HG02884 (cell line): ENCODE data around the gene PRMT2.

Source experiments
- ATAC-seq: cut with Tn5 transposase; IDR thresholded peaks from one replicate; pipeline ENCODE4 v1.9.1; 2021; ENCODE audit warnings: mild to moderate bottlenecking, moderate library complexity; ENCODE audit not compliant: unreplicated experiment

PRMT2 gene

DNA sequence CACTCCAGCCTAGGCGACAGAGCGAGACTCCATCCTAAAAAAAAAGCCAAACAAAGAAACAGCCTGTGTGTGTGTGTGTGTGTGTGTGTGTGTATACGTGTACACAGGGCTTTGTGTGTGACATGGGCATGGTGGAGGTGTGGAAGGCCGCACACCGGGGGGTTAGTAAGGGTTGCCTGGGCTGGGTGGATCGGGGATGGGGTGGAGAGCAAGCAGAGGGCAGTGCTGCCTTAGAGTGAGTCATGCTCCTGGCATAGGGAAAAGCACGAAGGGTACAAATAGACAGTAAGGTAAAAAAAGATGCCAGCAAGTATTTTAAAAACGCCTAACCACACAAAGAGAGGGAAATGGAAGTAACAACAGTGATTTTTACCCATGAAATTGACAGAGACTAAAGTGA lies 6.2 kb downstream of the PRMT2 start:
- ATAC-seq, result no peak

DNA sequence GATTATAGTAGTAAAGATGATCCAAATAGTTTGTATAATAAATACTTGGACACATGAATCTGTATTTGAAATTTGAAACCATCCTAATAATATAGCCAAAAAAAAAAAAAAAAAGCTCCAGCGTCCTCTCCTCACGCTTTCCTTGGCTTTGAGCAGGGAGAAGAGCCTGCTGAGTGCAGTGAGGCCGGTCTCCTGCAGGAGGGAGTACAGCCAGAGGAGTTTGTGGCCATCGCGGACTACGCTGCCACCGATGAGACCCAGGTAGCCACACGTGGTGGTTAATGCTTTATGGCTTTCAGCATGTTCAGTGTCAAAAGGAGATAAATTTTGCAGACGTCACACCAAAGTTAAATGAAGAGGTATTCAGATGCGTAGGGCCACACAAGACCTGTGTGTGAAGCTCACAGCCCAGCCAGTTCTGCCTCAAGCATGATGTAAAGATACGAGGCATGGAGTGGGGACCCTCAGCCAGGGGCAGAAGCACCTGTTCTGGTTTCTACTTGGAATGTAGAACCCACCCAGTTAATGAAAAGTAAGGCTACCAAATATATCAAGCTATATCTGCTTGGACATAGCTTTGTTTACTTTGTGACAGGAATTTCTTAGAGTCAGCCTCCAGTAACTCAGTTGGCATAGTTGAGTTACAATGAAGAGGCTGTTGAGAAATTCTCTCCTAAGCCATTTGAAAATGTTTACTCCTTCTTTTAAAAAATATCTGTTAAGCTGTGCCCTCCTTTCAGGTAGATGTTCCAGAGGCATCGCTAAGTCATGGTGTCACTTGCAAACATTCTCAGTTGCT lies 8.1 kb downstream of the PRMT2 start:
- ATAC-seq, result no peak

DNA sequence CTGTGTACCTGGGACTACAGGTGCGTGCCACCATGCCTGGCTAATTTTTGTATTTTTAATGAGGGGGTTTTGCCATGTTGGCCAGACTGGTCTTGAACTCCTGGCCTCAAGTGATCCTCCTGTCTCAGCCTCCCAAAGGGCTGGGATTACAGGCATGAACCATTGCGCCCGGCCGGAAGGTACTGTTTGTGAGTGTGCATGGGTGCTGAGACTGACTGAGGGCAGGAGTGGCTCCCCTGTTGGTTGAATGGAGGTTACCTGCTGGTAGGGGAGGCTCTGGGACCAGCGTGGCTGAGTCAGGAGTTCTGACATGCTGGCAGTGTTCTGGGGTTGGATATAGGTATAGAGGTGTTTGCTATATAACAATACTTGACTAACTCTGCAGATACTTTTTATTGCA lies 10.4 kb downstream of the PRMT2 start:
- ATAC-seq, result no peak

DNA sequence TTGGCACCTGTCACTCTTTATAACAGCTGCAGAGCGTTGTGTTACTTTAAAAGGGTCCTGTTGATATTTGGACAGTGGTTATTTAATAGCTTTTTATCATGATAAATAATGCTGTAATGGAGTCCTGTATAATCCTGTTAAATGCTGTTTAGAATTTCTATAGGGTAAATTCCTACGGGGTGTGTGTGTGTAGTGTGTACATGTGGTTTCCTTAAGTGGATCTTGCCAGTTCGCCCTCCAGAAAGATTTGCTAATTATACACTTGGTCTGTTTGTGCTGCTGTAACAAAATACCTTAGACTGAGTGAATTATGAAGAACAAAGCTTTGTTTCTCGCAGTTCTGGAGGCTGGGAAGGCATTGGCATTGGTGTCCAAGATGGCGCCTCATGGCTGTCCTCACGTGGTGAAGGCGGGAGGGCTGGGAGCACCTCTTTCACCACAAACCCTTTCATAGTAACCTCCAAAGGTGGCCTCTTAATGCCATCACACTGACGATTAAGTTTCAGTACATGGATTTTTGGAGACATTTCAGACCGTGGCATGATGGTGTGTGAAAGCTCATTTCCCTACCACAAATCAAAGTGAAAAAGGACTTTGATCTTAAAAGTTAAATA lies 11.2 kb downstream of the PRMT2 start:
- no peak for ATAC-seq

DNA sequence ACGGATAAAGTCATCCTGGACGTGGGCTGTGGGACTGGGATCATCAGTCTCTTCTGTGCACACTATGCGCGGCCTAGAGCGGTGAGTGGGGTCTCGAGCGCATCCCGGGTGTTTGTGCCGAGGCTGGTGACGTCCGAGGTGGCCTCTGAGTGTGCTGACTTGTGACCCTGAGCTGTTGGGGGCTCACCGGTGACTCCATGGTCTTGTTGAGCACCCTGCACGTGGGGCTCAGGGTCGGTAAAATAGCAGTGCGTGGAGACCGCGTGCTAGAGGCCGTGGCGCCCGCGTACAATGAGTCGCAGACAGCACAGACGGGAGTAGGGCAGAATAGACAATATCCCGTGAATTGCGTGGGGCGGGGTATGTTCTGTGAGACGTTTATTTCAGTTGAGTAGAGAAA lies 13.1 kb downstream of the PRMT2 start:
- no peak for ATAC-seq

DNA sequence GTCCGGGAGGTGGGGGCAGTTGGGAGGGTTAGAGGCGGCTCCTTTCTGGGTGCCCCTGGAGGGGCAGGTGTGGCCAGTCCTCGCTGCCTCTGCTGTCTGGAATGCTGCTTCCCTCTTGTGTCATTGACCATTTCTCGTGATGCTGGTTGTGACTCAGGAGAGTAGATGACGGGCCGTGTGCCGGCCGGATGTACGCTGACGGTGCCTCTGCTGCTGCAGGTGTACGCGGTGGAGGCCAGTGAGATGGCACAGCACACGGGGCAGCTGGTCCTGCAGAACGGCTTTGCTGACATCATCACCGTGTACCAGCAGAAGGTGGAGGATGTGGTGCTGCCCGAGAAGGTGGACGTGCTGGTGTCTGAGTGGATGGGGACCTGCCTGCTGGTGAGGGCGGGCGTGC lies 13.9 kb downstream of the PRMT2 start:
- ATAC-seq, result no peak

DNA sequence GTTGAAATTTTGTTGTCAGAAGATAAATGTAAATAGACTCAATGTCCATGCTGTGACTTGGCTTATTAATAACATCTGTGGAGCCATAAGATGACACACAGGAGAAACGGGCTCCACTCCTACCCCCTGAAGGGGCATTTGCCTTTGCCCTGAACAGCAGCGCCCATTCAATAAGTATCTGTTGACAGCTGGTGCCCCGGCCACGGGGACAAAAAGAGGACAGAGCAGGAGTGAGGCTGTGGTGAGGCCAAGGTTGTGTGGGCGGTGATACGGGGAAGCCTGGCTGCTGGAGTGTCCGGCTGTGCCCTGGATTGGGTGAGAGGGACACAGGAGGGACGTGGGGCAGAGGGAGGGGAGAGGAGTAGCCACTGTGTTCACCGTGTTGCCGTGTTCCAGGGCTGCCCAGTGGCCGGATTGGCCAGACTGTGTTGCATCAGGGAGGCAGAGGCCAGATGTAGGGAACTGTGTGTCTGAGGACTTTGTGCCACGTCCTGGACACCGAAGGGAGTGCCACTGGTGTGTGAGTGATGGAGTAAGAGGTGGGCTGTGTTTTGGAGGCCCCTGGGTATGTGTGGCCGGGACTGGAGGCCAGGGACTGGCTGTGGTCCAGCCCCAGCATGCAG lies 15.1 kb downstream of the PRMT2 start:
- no peak for ATAC-seq

DNA sequence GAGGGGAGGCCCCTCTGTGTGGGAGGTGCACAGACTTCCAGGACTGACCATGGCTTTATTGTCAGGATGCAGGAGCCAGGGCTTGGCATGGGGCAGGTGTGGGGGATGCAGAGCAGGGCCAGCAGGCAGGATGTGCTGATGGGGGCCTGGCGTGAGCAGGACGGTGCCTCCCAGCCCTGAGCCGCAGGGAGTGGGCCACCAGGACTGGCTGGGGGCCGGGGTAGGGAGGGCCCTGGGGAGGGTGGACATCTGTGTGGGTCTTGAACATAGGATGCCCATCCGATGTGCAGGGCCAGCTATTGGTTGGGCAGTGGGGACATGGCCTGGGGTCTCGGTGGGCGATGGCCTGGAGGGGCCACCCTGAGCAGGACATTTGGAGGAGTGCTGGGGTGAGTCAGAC lies 15.6 kb downstream of the PRMT2 start:
- no peak for ATAC-seq

DNA sequence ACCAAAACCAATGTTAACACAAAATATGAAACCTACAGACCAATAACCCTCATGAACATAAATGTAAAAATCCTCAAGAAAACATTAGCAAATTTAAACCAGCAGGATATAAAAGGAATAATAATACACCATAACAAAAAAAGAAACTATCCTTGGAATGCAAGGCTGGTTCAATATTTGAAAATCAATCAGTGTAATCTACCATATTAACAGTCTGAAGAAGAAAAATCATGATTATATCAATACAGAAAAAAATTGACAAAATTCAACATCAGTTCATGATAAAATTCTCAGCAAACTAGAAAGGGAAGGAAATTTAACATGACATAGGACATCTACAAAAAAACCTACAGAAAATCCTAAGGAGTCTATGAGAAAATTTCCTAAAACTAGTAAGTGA lies 19.8 kb downstream of the PRMT2 start:
- no peak for ATAC-seq

DNA sequence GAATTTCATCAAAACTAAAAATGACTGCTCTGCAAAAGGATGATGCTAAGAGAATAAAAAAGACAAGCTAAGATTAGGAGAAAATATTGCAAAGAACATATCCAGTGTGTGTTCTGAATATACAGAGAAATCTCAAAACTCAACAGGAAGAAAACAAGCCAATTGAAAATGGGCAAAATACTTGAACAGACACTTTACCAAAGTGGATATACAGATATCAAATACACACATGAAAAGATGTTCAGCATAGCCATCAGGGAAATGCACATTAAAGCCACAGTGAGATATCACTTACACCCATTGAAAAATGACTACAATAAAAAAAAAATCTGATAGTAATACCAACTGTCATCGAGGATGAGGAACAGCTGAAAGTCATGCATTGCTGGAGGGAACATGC lies 21.3 kb downstream of the PRMT2 start:
- no peak for ATAC-seq

DNA sequence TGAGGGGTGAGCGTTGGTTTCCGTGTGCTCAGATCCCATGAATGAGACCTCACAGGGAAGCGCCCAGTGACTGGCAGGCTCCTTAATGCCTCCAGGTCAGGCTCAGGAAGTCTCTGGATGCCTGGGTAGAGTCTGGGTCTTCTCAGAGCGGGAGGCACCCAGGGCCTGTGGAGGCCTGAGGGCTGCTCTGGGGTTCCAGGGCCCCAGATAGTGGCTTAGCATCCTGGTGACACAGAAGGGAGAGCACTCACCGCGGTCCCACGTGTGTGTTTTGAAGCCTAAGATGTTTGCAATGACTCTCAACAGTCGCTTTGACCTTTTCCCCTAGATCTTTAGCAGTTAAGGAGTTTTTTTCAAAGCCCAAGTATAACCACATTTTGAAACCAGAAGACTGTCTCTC lies 25.0 kb downstream of the PRMT2 start:
- no peak for ATAC-seq

DNA sequence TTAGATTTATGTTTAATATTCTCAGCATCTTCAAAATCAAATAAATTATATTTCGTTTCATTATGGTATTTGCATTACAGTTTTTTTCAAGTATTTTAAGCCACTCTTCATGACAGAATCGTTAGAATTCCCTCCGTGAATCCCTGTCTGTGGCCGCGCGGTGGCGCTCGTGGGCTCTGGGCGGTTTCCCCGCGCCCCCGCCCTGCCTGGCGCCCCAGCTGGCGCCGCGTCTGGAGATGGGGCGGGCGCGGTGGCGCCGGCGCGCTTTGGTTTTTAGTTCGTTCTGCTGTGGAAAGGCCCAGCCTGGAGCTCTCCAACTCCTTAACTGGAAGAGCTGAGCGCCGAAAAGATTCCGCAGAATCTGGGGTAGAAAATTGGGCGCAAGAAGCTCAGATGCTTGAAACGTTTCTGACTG lies 25.7 kb downstream of the PRMT2 start:
- ATAC-seq, result no peak

DNA sequence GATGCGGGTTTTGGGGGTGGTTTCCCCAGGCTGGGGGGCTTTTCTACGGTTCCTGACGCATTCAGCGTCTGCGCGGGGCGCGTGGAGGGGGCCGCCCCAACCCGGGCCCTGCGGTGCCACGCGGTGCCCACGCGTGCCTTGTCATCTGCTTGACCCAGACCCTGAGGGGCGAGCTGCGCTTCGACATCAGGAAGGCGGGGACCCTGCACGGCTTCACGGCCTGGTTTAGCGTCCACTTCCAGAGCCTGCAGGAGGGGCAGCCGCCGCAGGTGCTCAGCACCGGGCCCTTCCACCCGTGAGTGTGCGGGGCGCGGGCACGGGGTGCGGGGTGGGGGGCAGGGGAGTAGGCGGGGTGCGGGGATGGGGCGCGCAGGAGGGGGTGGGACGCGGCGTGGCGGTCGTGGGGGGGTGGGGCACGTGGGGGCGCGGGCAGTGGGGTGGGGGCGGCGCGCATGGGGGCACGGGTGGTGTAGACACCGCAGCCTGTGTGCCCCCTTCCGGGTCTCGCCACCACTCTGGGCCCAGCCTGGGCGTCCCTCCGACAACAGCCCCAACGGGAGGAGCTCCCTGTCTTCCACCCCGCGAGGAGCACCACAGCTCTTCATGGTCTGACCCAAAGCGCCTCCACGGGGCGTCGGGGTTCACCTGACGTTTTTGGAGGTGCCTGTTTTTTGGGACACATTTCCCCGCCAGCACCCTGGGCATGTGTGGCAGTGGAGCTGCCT lies 26.3 kb downstream of the PRMT2 start:
- ATAC-seq, result no peak

DNA sequence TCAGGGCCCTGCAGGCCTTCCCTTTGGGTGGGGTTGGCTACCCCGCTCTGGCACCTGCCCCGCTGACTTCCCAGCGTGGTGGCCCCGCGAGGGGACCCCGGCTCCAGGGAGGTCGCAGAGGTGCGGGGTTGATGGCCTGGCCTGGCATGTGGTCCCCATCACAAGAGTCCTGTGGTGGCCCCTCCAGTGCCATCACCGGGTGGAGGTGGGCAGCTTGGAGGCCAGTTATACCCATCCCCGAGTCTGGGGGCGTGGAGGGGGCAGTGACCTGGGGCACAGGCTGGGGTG lies 26.8 kb downstream of the PRMT2 start:
- no peak for ATAC-seq

DNA sequence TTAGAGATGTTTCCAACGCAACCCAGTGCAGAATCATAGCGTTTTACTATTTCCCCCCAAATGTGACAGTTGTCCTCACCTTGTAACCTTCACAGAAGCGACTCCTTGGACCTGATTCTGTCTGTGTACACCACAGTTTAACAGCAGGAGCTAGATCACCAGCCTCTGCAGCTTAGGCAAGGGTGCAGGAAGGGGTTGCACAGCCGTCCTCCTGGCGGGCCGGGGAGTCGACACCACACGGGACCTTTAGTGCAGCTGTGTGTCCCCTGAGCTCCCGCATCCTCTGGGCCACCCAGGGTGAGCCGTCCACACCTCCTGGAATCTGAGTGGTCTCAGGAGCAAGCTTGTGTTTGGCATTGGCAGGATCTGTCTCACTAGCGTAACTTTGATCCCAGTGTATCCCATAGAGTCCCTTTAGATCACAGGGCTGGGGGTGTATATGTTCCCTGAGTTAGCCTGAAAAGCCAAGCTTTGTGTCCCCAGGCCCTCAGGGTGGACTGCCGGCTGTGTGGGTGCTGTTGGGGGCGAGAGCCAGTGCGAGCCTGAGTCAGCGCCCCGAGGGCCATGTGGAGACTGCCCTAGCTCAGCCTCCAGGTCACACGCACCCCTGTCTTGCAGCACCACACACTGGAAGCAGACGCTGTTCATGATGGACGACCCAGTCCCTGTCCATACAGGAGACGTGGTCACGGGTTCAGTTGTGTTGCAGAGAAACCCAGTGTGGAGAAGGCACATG lies 27.5 kb downstream of the PRMT2 start:
- no peak for ATAC-seq

DNA sequence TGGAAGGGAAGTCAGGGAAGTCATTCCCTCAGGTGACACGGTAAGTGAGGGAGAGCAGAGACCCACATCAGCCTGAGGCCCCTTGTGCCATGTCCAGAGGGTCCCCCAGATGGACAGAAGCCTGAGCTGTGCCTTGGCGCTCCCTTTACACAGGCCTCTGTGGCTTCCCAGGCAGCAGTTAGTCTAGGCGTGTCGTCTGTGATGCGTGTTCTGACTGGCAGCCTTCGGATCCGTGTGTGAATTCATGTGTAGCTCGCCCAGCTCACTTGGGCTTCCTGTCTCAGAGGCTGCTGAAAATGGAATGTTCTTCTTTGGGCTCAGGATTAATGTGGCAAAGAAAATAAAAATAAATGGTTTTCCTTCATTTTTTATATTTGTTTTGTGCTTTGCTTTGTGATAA lies 28.3 kb downstream of the PRMT2 start:
- ATAC-seq, result no peak

DNA sequence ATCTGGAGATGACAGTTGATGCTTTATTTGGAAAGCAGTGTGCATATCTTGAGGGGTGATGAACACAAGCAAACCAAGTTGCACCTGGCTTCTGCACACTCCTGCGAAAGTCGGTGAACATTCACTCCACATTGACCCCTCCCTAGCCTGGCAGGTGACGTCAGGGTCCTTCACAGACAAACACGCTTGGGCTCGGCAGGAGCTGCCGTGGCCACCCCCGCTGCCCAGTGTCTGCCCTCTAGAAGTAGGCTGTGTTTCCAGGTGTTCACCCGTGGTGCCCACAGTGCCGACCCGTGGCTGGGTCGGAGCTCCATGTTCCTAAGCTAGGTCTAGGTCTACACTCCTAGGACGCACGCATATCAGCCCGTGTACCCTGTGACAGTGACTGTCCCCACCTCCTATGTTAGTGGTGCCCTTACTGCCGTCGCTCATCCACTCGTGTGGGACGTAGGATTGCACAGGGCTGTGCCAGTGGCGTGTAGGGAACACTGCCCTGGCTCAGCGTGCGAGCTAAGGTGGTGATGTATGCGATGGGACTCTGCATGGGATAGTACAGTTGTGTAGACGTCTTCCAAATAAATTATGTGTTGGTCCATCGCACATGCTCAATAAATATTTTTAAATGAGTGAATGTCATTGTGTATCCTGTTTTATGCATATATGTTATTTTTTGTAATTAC lies 29.0 kb downstream of the PRMT2 start:
- ATAC-seq, result no peak

DNA sequence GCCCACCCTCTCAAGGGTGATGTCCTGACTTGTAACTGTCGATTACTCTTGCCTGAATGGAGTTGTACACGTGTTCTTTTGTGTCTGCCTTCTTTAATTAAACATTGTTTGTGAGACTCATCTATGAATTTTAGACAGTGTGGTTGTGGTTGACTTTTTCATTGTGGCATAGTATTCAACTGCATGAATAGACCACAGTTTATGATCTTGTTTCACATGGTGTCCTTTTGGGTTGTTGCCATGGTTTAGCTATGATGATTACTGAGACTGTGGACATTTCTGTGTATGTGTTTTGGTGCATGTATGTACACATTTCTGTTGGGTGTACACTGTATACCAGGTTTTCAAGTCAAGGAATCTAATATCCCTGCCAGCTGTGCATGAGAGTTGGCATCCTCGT lies 30.1 kb downstream of the PRMT2 start:
- no peak for ATAC-seq

DNA sequence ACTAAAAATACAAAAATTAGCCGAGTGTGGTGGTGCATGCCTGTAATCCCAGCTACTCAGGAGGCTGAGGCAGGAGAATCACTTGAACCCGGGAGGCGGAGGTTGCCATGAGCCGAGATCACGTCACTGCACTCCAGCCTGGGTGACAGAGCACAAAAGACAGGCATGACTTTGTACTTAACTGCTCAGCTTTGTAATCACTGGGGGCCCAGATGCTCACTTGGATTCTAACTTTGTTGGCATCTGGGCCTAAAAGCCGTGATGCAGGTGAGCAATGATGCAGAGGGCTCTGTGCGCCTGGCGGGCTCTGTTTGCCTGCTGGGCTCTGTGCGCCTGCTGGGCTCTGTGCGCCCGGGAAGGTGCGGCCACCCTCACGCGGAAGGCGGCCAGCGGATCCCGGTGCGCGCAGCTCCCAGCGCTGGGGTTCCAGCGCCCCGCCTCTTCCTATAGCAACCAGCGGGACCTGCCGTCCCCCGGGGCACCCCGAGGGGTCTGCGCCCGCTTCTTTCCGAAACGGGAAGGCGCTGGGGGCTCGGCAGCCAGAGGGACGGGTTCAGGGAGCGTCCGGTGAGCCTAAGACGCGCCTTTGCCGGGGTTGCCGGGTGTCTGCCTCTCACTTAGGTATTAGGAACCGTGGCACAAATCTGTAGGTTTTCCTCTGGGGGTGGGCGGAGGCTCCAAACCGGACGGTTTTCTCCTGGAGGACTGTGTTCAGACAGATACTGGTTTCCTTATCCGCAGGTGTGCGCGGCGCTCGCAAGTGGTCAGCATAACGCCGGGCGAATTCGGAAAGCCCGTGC lies 31.7 kb downstream of the PRMT2 start:
- no peak for ATAC-seq
